ENCODE results near the gene NGLY1.

The NGLY1 gene, protein sequence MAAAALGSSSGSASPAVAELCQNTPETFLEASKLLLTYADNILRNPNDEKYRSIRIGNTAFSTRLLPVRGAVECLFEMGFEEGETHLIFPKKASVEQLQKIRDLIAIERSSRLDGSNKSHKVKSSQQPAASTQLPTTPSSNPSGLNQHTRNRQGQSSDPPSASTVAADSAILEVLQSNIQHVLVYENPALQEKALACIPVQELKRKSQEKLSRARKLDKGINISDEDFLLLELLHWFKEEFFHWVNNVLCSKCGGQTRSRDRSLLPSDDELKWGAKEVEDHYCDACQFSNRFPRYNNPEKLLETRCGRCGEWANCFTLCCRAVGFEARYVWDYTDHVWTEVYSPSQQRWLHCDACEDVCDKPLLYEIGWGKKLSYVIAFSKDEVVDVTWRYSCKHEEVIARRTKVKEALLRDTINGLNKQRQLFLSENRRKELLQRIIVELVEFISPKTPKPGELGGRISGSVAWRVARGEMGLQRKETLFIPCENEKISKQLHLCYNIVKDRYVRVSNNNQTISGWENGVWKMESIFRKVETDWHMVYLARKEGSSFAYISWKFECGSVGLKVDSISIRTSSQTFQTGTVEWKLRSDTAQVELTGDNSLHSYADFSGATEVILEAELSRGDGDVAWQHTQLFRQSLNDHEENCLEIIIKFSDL

DNA sequence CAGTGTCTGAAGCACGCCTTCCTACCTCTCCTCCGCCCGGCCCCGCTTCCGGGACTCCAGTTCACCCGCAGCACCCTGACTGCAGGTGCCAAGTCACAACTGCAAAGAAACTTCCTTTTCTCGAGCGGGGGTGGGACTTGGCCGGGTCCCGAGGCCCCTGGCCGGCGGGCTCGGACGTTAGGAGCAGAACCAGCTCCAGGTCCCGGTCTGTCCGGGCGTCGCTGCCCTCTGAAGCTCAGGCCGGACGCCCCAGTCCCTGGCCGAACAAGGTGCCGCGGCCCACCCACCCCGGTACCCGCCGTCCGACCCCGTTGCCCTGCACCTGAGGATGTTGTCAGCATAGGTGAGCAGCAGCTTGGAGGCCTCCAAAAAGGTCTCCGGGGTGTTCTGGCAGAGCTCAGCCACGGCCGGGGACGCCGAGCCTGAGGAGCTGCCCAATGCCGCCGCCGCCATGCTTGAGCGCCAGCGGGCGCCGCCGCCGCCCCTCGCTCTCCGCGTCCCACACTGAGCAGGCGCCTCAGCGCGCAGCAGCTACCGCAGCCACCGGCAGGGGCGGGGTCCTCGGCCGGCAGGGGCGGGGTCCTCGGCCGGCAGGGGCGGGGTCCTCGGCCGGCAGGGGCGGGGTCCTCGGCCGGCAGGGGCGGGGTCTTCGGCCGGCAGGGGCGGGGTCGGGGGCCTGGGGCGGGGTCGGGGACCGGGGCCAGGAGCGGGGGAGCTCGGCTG, at the start of gene NGLY1:
Gene NGLY1 (minus strand): TSS at position 506 of the 723 bp plus-strand sequence. CDS start 53 bp downstream, at position 453.
- peak; percentile 74 to 85 (median 79) for DNase-seq

DNA sequence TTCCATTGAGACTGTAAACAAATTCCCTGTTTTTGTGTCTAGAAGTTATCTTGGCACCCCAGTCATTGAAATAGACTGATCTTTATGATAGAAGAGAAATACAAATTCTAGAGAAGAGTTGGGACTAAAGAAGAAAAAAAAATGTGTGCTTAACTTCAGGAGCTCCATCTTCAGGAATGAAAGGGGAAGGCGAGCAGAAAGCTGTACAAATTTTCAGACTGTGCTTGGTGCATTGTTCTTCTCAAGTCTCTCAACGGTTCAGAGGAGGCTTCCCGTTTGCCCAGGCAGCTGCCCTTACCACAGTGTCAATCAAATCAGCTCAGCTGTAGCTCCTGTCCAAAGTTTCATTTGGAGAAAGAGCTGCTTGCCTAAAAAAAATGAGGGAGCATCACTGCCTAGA, 48.3 kb upstream of the NGLY1 start:
- no peak for DNase-seq

DNA sequence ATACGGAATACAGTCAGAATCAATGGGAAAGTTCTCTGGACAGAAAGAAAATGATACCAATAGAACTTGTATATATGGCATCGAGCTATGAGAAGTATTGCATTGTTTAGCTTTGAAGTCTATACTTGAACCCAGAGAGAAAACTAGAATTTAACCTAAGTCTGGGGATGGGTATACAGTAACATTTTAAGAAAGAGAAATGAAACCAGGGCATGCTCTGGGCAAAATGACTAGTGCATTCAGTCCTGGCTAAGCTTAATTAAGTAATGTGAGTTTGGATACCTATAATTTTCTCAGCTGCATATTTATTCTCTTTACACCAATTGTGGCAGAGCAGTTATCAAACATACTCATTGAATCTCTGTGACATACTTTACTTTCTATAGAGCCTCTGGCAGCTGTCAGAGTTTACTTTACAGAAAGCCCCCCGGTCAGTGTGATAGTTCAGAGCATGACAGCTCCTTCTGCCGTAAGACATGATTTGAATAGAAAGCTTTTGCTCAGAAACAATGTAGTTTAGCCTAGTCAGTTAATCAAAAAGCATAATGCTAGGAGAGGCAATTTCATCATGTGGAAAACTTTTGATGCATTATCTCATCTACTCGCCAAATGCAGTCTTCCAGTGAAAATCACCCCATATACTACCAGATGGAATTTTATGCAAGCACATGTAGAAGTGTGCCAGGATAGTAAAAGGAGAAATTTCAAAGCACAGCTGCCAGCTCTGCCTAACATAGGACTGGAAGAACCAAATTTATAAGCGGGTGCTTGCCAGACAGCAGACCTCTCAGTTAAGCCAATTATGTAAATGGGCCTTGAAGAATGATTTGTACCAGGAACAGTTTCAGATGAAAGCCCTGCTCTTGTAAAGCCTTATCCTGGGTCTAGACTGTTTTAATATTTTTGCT, 47.4 kb upstream of the NGLY1 start:
- DNase-seq: no peak

DNA sequence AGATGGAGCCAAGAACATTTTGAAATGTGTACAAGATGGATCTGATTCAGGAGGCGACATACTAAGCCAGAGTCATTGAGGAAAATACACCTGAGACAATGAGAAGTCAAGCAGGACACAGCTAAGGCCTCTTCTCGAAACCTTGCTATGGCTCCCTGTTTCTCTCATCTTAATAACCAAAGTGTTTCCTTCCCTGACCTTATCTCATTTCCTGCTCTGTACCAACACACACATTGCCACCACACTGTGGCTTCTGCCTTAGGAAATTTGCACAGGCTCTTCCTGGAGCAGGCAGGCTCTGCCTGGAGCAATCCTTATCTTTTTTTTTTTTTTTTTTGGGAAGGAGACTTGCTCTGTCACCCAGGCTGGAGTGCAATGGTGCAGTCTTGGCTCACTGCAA, 43.3 kb upstream of the NGLY1 start:
- peak in 1 of 6 experiments; percentile 9 for DNase-seq

DNA sequence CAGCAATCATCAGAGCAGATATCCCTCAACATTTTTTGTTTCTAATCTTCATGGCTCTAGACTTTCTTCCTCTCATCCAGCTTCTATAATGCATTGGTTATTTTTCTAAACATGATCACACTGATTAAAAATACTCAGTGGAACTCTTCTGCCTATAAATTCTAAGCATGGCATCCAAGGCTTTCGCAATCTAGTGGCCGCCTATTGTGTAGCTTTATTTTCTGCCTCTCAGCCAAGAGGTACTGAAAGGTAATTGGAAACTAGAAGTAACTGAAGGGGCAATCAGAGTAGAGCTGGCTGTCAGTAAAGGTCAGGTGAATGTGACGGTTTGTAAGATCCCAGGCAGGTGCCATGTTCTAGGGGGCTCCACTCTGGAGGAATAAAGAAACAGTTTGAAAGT, 40.1 kb upstream of the NGLY1 start:
- no peak for DNase-seq

DNA sequence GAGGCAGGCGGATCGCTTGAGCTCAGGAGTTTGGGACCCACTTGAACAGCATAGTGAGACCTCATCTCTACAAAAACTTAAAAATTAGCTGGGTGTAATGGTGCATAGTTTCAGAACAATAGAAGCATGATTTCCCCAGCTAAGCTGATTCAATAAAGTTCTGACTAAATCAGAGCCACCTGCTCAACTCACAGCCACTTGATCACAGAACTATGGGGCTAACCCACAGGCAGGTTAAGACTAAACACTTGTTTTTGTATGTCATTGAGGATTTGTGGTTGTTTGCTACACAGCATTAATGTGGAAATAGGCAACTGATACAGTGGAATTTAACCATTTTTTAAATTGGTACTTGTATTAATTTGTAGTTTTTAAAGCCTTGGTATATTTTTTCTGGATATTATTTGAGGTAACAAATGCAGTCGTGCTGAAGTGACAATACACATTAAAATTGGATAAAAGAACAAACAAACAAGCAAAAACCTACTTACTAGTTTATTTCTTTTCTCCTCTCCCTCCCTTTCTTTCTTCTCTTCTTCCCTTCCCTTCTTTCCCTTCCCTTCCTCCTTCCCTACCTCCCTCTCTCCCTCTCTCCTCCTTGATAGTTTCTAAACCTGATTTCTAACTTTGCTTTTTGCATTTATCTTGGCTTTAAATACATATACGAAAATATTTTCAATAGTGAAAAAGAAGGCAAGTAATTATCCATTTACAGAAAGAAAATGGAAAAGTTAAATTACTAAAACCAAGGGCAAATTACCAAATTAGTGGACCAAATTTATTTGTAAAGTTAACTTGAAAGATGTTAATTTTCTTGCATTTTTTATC, 38.7 kb upstream of the NGLY1 start:
- DNase-seq: no peak

DNA sequence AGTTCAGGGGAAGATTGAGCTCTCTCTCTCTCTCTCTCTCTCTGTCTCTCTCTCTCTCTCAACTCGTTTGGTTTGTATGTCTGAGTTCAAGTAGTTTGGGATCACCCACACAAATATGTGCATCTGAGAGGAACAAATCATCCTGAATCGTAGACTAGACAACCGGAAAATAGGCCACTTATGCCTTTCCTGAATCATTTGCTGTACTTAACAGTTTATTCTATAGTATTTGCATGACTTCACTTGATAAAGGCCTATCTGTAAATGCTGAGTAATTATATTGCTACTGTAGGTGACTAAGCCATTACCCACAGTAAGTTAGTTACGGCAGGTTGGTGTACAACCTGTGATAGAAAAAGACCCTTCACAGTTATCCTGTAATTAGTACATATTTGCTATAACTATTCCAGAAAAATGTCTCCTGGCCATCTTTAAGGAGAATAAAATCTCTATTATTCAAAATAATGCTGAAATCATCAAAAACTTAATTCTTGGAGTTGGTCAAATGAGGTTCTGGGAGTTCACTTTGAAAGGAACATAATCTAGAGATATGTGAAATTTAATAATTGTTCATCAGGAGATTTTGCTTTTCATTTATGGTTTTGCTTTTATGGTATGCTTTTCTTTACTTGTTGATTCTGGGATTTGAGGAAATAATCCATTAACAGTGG, 37.7 kb upstream of the NGLY1 start:
- DNase-seq: no peak

DNA sequence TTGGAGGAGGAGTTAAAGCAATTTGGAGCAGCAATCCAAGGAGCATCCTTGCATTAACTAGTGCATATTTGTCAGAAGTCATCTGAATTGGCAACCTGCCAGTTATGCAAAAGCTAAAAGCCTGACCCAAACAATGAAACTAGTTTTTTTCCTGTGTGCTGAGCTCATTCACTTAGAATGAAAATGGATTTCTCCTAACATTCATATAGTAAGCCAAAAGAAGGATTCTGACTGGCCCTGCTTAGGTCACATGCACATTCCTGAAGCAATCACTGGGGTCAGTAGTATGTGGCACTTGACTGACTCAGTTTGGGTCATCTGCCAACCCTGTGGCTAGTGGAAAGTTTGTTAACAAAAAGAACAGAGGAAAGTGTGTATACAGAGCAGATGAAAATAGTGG, 37.1 kb upstream of the NGLY1 start:
- DNase-seq: no peak

DNA sequence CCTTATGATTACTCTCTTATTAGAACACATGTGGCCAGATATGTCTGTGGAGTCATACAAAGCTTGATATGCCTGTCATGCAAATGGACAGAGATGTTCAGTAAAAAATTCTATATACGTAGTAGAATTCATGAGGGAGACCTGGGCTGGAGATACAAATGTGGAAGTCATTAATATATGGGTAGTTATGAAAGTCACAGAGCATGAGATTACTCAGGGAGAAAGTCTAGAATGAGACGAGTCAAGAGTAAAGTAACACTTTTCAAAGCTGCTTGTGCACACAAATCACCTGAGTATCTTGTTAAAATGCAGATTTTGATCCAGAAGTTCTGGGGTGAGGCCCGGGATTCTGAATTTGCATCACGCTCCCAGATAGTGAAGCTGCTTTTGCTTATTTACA, 35.1 kb upstream of the NGLY1 start:
- DNase-seq: no peak

DNA sequence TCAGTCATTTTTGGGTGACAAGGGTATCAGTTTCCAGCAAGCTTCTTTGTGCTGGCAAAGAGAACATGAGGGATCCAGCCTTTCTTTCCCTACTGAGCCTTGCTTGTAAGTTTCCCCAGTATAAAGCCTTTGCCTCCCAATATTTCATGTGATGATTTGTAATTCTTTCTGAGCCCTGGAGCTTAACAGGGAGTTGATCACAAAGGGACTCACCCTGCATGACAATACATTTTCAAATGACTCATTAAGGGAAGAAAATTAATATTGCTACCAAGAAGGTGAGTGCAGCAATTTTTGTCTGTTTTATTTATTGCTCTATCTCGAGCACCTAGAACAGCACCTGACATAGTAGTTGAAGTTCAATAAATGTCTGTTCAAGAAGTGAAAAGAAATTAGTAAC, 34.4 kb upstream of the NGLY1 start:
- DNase-seq: no peak

DNA sequence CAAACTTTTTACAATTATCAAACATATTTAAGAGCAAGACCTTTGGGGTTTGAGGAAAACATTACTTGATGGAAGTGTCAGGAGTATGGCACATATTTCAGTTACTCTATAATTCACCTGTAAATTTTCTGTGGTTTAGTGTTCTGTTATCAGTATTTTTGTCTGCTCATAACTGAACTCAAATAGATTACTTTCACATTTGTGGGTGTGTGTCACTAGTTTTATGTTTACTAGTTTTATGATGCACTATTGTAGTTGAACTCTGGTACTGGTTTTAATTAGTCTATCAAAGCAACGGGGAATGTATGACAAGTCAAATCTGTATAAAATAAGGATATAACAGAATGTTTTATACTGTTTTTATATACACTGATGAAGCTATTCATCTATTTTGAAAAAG, 33.9 kb upstream of the NGLY1 start:
- no peak for DNase-seq

DNA sequence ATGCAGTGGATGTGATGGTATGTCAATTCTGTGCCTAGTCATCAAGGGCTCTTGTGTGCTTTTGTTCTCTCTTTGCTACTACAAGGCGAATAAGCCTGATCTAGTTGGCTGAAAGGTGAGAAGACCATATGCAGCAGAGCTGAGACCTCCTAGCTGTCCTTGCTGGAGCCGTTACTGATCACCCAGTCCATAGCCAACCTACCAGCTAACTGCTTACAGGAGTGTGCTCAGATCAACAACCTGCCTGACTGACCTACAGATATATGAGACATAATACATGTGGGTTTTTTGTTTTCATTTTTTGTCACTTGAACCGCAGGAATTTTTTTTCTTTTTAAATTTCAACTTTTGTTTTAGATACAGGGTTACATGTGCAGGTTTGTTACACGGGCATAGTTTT, 29.4 kb upstream of the NGLY1 start:
- DNase-seq: no peak

DNA sequence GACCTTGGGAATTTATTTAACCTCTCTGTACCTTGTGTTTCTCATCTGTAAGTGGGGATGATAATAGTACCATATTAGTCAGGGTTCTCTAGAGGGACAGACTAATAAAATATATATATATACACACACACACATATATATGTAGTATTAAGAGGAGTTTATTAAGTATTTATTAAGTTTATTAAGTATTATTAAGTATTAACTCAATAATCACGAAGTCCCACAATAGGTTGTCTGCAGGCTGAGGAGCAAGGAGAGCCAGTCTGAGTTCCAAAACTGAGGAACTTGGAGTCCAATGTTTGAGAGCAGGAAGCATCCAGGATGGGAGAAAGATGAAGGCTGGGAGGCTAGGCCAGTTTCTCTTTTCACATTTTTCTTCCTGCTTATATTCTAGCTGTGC, 21.4 kb upstream of the NGLY1 start:
- no peak for DNase-seq

DNA sequence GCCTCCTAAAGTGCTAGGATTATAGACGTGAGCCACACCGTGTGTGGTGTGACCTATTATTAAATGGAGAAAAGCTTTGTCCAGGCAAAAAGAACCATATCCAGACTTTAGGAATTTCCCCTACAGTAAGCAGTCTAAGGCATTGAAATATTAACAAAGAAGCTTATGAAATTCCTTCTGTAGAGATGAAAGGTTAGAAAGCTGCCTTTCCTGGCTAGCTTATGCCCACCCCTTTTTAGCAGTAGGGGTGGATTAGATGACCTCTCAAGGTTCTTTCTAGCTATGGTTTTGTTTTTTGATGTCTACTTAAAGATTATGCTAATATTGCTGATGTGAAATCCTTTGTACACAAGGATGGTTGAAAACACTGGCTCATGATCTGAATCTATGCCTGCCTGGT, 20.6 kb upstream of the NGLY1 start:
- DNase-seq: no peak

DNA sequence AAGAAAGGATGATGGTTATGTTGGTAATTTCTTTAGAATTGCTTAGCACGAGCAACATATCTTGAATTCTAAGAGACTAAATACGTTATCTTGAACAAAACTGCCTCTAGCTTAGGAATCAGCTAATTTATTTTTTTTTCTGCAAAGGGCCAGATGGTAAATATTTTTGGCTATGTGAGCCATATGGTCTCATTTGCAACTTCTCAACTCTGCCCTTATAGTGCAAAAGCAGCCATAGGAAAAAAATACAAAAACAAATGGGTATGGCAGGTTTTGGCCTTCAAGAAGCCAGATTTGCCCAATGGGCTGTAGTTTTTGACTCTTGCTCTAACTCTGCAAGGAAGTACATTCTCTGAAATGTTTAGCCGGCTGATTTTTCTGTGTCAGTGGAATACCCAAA, 18.5 kb upstream of the NGLY1 start:
- no peak for DNase-seq

DNA sequence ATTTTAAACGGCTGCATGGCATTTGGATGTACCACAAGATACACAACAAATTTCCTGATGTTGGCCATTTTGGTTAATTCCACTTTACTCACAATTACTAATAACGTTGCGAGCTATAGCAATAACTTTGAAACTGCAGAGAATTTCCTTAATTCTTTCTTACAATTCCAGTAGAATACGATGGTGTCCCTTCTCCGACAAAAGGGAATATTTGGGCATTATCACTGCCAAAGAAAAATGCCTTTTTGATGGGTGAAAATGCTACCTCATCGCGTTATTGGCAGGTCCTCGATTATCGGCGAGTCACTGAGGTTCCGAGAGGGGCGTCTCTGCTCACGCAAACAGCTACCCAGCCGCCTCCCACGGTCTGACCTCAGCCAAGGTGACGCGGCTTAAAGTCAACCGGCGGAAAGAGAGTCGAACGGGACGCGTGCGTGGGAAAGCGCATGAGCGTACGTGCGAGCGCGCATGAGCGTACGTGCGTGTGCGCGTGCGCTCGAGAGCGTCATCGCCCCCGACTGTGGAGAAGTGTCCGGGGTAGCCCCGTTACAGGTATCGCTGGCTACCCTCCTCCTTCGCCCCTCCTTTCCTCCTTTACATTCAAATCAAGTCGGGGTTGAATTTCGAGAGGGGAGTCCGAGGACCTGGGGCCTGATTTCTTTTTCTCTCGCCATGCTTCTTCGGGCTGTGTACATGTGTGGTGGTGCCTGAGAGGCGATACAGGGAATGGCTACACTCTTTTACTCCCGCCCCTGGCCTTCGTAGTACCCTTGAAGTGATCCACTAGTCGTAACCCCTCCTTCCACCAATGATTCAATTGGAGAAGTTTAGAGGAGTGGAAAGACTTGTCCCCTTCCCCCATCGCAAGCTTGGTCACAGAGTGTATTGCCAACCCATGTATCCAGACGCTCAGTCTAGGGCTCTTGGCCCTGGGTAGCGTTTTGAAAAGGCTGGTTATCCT, 6.6 kb upstream of the NGLY1 start, which contains the start of gene OXSM:
Gene OXSM (plus strand): TSS at position 495 of the 961 bp plus-strand sequence. CDS start 931 bp downstream, outside the sequence.
- peak; percentile 72 to 89 (median 84) for DNase-seq

DNA sequence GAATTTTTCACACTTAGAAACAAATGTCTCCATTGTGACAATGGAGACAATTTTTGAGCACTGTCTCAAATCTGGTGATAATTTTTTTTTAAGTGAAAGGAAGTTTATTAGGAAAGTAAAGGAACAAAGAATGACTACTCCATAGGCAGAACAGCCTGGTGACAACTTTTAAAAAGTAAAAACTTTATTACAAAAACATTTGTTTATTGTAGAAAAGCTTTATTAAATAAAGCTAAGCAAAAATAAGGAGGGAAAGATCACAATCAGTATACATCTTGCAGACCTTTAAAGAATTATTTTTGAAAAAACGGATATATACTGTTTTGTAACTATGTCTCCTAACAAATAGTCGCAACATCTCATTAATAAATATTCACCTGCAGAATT, 6.0 kb upstream of the NGLY1 start:
- DNase-seq: no peak

DNA sequence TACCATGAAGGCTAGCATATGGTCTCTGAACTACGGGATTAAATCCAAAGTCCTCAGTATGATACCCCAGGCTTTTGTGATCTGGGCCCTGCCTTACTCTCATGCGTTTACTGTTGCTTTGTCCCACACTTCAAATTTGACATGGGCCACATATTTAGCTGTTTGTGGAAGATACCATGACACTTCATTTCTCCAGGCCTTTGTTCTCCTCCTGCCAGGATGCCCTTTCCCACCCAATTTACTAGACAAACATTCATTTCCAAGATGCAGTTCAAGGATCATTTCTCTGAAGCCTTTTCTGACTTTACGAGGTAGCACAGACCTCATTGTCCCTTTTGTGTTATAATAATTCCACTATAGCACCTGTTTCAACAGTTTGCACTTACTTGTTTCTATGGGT, 4.4 kb upstream of the NGLY1 start:
- DNase-seq: no peak

DNA sequence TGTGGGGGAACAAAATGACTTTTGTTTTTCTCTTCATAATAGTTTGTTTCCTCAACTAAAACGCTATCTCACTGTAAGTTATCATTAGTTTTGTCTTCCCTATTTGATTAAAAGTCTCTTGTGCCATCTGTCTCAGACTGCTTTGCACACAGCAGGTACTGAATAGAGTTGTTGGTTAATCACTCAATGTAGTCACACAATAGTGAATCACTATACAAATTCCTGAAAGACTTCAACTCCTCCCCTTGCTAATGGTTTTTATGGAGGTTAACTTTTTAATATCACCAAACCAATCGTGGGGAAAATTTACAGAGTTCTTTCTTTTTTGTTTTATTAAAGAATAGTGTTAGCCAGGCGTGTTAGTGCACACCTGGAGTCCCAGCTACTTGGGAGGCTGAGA, 2.6 kb upstream of the NGLY1 start:
- no peak for DNase-seq

DNA sequence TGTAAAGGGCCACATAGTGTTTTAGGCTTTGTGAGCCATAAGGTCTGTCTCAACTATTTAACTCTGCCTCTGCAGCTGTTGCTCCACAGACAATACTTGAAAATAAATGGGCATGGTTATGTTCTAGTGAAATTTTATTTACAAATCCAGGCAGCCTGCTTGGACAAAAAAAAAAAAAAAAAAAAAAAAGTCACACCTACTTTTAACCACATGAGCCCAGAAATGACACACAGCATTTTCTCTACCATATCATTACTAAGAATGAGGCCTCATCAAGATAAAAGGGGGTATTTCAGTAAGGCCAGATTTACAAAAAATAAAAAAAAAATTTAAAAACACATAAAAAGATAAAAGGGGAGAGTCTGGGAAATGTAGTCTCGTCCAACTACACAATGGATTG, 1.7 kb upstream of the NGLY1 start:
- DNase-seq: no peak
